ENCODE measurements around the gene RTN4IP1. TPM values are rescaled to one million over a fixed set of nuclear protein-coding genes. Genes with fewer than 3 reads are reported as not detected.
"Not testable (repeated sequence)": the region's sequence is repeated elsewhere in the genome, so short reads cannot be mapped to it uniquely, and the experiment has no call there.

Gene RTN4IP1
- total and polyA plus RNA-seq, 4 donors: 7.2 to 9.6 (median 7.8) TPM

- no peaks in the 10 kb centered on the region for H3K9me3 ChIP-seq (ENCODE audit: control insufficient read depth, insufficient read depth, low read length)
- 50% methylated on average over 1 of the region's 2 CpGs for WGBS (ENCODE audit: insufficient coverage)
- peaks cover 3% of the 10 kb centered on the region for H3K36me3 ChIP-seq (ENCODE audit: control insufficient read depth, insufficient read depth, low read length)
- H3K27ac ChIP-seq (ENCODE audit: low read depth, low read length): no peak overlapping the region
- H3K4me1 ChIP-seq (ENCODE audit: control insufficient read depth, insufficient read depth, low read length): no peaks in the 10 kb centered on the region
- no peak overlapping the region for H3K4me3 ChIP-seq (ENCODE audit: low read depth, low read length)
- no peaks in the 10 kb centered on the region for H3K27me3 ChIP-seq (ENCODE audit: control insufficient read depth, insufficient read depth, low read length)
- DNase-seq (ENCODE audit: low read depth in 4 of 6, low spot score in 6 of 6): no peak
Measured at GRCh38 chr6:106568530-106568929, 60.8 kb downstream of the RTN4IP1 start.

GRCh38 chr6:106564476-106564875 is 64.8 kb downstream of the RTN4IP1 start:
- H3K4me3 ChIP-seq (ENCODE audit: low read depth, low read length): no peak overlapping the region
- no peaks in the 10 kb centered on the region for H3K9me3 ChIP-seq (ENCODE audit: control insufficient read depth, insufficient read depth, low read length)
- H3K4me1 ChIP-seq (ENCODE audit: control insufficient read depth, insufficient read depth, low read length): no peaks in the 10 kb centered on the region
- no peaks in the 10 kb centered on the region for H3K27me3 ChIP-seq (ENCODE audit: control insufficient read depth, insufficient read depth, low read length)
- H3K36me3 ChIP-seq (ENCODE audit: control insufficient read depth, insufficient read depth, low read length): no peaks in the 10 kb centered on the region
- WGBS (ENCODE audit: insufficient coverage): 100% methylated on average over 1 of the region's 4 CpGs
- H3K27ac ChIP-seq (ENCODE audit: low read depth, low read length): no peak overlapping the region
- DNase-seq (ENCODE audit: low read depth in 4 of 6, low spot score in 6 of 6): no peak

GRCh38 chr6:106563614-106564013 is 65.7 kb downstream of the RTN4IP1 start:
- H3K9me3 ChIP-seq (ENCODE audit: control insufficient read depth, insufficient read depth, low read length): no peaks in the 10 kb centered on the region
- no peak overlapping the region for H3K27ac ChIP-seq (ENCODE audit: low read depth, low read length)
- no peaks in the 10 kb centered on the region for H3K4me1 ChIP-seq (ENCODE audit: control insufficient read depth, insufficient read depth, low read length)
- DNase-seq (ENCODE audit: low read depth in 4 of 6, low spot score in 6 of 6): no peak
- H3K36me3 ChIP-seq (ENCODE audit: control insufficient read depth, insufficient read depth, low read length): no peaks in the 10 kb centered on the region
- no peak overlapping the region for H3K4me3 ChIP-seq (ENCODE audit: low read depth, low read length)
- WGBS (ENCODE audit: insufficient coverage): 29% methylated on average over 2 of the region's 2 CpGs
- H3K27me3 ChIP-seq (ENCODE audit: control insufficient read depth, insufficient read depth, low read length): no peaks in the 10 kb centered on the region

- no peaks in the 10 kb centered on the region for H3K27me3 ChIP-seq (ENCODE audit: control insufficient read depth, insufficient read depth, low read length)
- no peak for DNase-seq (ENCODE audit: low read depth in 4 of 6, low spot score in 6 of 6)
- WGBS (ENCODE audit: insufficient coverage): no CpG with 5 or more reads among the region's 6 CpGs
- H3K4me3 ChIP-seq (ENCODE audit: low read depth, low read length): no peak overlapping the region
- no peaks in the 10 kb centered on the region for H3K36me3 ChIP-seq (ENCODE audit: control insufficient read depth, insufficient read depth, low read length)
- H3K9me3 ChIP-seq (ENCODE audit: control insufficient read depth, insufficient read depth, low read length): no peaks in the 10 kb centered on the region
- H3K27ac ChIP-seq (ENCODE audit: low read depth, low read length): no peak overlapping the region
- H3K4me1 ChIP-seq (ENCODE audit: control insufficient read depth, insufficient read depth, low read length): no peaks in the 10 kb centered on the region
Measured at GRCh38 chr6:106561686-106562405, 67.5 kb downstream of the RTN4IP1 start.

GRCh38 chr6:106560996-106561685 is 68.2 kb downstream of the RTN4IP1 start:
- Histone ChIP-seq H3K9me3 (ENCODE audit: control insufficient read depth, insufficient read depth, low read length) (no peaks in the 10 kb centered on the region), H3K36me3 (ENCODE audit: control insufficient read depth, insufficient read depth, low read length) (no peaks in the 10 kb centered on the region), H3K27ac (ENCODE audit: low read depth, low read length) (no peak overlapping the region), H3K4me3 (ENCODE audit: low read depth, low read length) (no peak overlapping the region), H3K27me3 (ENCODE audit: control insufficient read depth, insufficient read depth, low read length) (no peaks in the 10 kb centered on the region), H3K4me1 (ENCODE audit: control insufficient read depth, insufficient read depth, low read length) (no peaks in the 10 kb centered on the region)
- 89% methylated on average over 6 of the region's 7 CpGs for WGBS (ENCODE audit: insufficient coverage)
- DNase-seq (ENCODE audit: low read depth in 4 of 6, low spot score in 6 of 6): no peak

GRCh38 chr6:106559659-106560058 is 69.6 kb downstream of the RTN4IP1 start:
- H3K4me3 ChIP-seq (ENCODE audit: low read depth, low read length); H3K27me3 ChIP-seq (ENCODE audit: control insufficient read depth, insufficient read depth, low read length); H3K27ac ChIP-seq (ENCODE audit: low read depth, low read length); H3K9me3 ChIP-seq (ENCODE audit: control insufficient read depth, insufficient read depth, low read length); DNase-seq (ENCODE audit: low read depth in 4 of 6, low spot score in 6 of 6); H3K4me1 ChIP-seq (ENCODE audit: control insufficient read depth, insufficient read depth, low read length); H3K36me3 ChIP-seq (ENCODE audit: control insufficient read depth, insufficient read depth, low read length): not testable (repeated sequence)
- WGBS (ENCODE audit: insufficient coverage): 98% methylated on average over 5 of the region's 5 CpGs

- Histone ChIP-seq H3K4me1 (ENCODE audit: control insufficient read depth, insufficient read depth, low read length) (no peaks in the 10 kb centered on the region), H3K36me3 (ENCODE audit: control insufficient read depth, insufficient read depth, low read length) (no peaks in the 10 kb centered on the region), H3K9me3 (ENCODE audit: control insufficient read depth, insufficient read depth, low read length) (no peaks in the 10 kb centered on the region), H3K27me3 (ENCODE audit: control insufficient read depth, insufficient read depth, low read length) (no peaks in the 10 kb centered on the region), H3K27ac (ENCODE audit: low read depth, low read length) (no peak overlapping the region), H3K4me3 (ENCODE audit: low read depth, low read length) (no peak overlapping the region)
- 77% methylated on average over 2 of the region's 4 CpGs for WGBS (ENCODE audit: insufficient coverage)
- no peak for DNase-seq (ENCODE audit: low read depth in 4 of 6, low spot score in 6 of 6)
Measured at GRCh38 chr6:106558364-106558763, 70.9 kb downstream of the RTN4IP1 start.

- no peaks in the 10 kb centered on the region for H3K36me3 ChIP-seq (ENCODE audit: control insufficient read depth, insufficient read depth, low read length)
- no peaks in the 10 kb centered on the region for H3K4me1 ChIP-seq (ENCODE audit: control insufficient read depth, insufficient read depth, low read length)
- no peak overlapping the region for H3K4me3 ChIP-seq (ENCODE audit: low read depth, low read length)
- 100% methylated on average over 1 of the region's 2 CpGs for WGBS (ENCODE audit: insufficient coverage)
- no peaks in the 10 kb centered on the region for H3K9me3 ChIP-seq (ENCODE audit: control insufficient read depth, insufficient read depth, low read length)
- H3K27me3 ChIP-seq (ENCODE audit: control insufficient read depth, insufficient read depth, low read length): no peaks in the 10 kb centered on the region
- no peak for DNase-seq (ENCODE audit: low read depth in 4 of 6, low spot score in 6 of 6)
- H3K27ac ChIP-seq (ENCODE audit: low read depth, low read length): no peak overlapping the region
Measured at GRCh38 chr6:106557837-106558236, 71.5 kb downstream of the RTN4IP1 start.

- Histone ChIP-seq H3K27me3 (ENCODE audit: control insufficient read depth, insufficient read depth, low read length) (no peaks in the 10 kb centered on the region), H3K4me3 (ENCODE audit: low read depth, low read length) (no peak overlapping the region), H3K4me1 (ENCODE audit: control insufficient read depth, insufficient read depth, low read length) (no peaks in the 10 kb centered on the region), H3K36me3 (ENCODE audit: control insufficient read depth, insufficient read depth, low read length) (no peaks in the 10 kb centered on the region), H3K9me3 (ENCODE audit: control insufficient read depth, insufficient read depth, low read length) (no peaks in the 10 kb centered on the region), H3K27ac (ENCODE audit: low read depth, low read length) (no peak overlapping the region)
- peak in 1 of 6 donors; percentile 45 for DNase-seq (ENCODE audit: low read depth in 4 of 6, low spot score in 6 of 6)
- WGBS (ENCODE audit: insufficient coverage): no CpG with 5 or more reads among the region's 3 CpGs
Measured at GRCh38 chr6:106556368-106556960, 72.8 kb downstream of the RTN4IP1 start.

GRCh38 chr6:106555767-106556166 is 73.5 kb downstream of the RTN4IP1 start:
- no peak overlapping the region for H3K27ac ChIP-seq (ENCODE audit: low read depth, low read length)
- H3K4me1 ChIP-seq (ENCODE audit: control insufficient read depth, insufficient read depth, low read length): no peaks in the 10 kb centered on the region
- no peak for DNase-seq (ENCODE audit: low read depth in 4 of 6, low spot score in 6 of 6)
- H3K9me3 ChIP-seq (ENCODE audit: control insufficient read depth, insufficient read depth, low read length): no peaks in the 10 kb centered on the region
- no peak overlapping the region for H3K4me3 ChIP-seq (ENCODE audit: low read depth, low read length)
- no peaks in the 10 kb centered on the region for H3K36me3 ChIP-seq (ENCODE audit: control insufficient read depth, insufficient read depth, low read length)
- no peaks in the 10 kb centered on the region for H3K27me3 ChIP-seq (ENCODE audit: control insufficient read depth, insufficient read depth, low read length)
- 100% methylated on average over 3 of the region's 5 CpGs for WGBS (ENCODE audit: insufficient coverage)
